Measurements from ENCODE around the gene TSTD2.

Gene TSTD2

DNA sequence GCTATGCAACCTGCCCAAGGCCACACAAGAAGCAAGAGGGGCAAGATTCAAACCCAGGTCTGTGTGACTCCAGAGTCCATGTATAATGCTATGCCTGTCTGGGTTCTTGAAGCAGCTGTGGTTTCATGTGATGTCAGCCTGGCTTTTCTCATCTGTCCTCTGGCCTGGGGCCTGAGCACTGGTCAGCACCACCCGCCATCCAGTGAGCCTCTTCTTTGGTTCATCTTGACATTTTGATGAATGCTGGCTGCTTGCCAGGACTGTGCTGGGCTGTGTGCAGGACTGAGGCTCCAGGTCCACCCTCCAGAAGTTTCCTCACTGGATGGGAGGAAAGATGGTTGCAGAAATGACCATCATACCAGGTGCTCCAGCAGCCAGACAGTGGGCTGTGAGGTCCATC is 61.5 kb downstream of the TSTD2 start:
- Histone ChIP-seq H3K9me3 (ENCODE audit: control insufficient read depth, insufficient read depth, low read length) (no peaks in the 10 kb centered on the region), H3F3A (ENCODE audit: control insufficient read depth, insufficient read depth) (no peaks in the 10 kb centered on the region), H3K27ac (ENCODE audit: low read depth, low read length) (no peak overlapping the region), H3K4me3 (ENCODE audit: low read length) (no peak overlapping the region), H4K20me1 (ENCODE audit: control insufficient read depth, insufficient read depth, low read depth, low read length) (no peaks in the 10 kb centered on the region), H3K4me1 (ENCODE audit: control insufficient read depth, low read length) (no peaks in the 10 kb centered on the region), H3K79me2 (ENCODE audit: control insufficient read depth, low read length) (no peaks in the 10 kb centered on the region), H3K9me2 (replicated peaks; ENCODE audit: control insufficient read depth, low read length) (no peaks in the 10 kb centered on the region), H3K4me2 (ENCODE audit: low read length) (no peak overlapping the region), H3K36me3 (ENCODE audit: control insufficient read depth, low read length) (no peaks in the 10 kb centered on the region), H3K27me3 (ENCODE audit: control insufficient read depth, low read length) (no peaks in the 10 kb centered on the region; the same call in 1 of the 2 replicates)
- TF ChIP-seq, protein P1, sequence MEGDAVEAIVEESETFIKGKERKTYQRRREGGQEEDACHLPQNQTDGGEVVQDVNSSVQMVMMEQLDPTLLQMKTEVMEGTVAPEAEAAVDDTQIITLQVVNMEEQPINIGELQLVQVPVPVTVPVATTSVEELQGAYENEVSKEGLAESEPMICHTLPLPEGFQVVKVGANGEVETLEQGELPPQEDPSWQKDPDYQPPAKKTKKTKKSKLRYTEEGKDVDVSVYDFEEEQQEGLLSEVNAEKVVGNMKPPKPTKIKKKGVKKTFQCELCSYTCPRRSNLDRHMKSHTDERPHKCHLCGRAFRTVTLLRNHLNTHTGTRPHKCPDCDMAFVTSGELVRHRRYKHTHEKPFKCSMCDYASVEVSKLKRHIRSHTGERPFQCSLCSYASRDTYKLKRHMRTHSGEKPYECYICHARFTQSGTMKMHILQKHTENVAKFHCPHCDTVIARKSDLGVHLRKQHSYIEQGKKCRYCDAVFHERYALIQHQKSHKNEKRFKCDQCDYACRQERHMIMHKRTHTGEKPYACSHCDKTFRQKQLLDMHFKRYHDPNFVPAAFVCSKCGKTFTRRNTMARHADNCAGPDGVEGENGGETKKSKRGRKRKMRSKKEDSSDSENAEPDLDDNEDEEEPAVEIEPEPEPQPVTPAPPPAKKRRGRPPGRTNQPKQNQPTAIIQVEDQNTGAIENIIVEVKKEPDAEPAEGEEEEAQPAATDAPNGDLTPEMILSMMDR (IDR thresholded peaks at IDR 0.05; ENCODE audit: low read depth, low read length, poor library complexity, severe bottlenecking): no peak
- no peak for TF ChIP-seq EZH2phosphoT487 (IDR thresholded peaks at IDR 0.05; ENCODE audit: borderline replicate concordance, low read length)

DNA sequence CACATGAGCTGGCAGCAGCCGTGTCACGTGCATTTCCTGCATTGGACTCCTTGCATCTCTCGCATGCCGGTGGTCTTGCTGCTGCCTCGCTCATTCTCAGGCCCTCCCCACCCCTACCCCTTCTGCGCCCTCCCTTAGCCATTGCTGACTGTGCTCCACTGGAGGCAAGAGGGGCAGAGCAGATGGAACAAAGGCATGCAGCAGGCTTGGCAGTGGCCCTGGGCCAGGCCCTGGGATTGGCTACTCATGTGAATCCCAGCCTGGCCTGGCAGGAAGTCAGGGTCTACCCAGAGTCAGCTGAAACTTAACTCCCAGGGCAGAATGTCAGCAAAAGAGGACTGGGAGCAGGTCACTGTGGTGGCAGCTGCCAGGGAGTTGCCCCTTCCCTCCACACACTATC is 62.3 kb downstream of the TSTD2 start:
- H3K36me3 ChIP-seq (ENCODE audit: control insufficient read depth, low read length): no peaks in the 10 kb centered on the region
- H3K27me3 ChIP-seq (ENCODE audit: control insufficient read depth, low read length): no peaks in the 10 kb centered on the region; the same call in 1 of the 2 replicates
- no peak overlapping the region for H3K4me2 ChIP-seq (ENCODE audit: low read length)
- H4K20me1 ChIP-seq (ENCODE audit: control insufficient read depth, insufficient read depth, low read depth, low read length): no peaks in the 10 kb centered on the region
- no peak overlapping the region for H3K27ac ChIP-seq (ENCODE audit: low read depth, low read length)
- H3K9me2 ChIP-seq (replicated peaks; ENCODE audit: control insufficient read depth, low read length): no peaks in the 10 kb centered on the region
- H3K4me1 ChIP-seq (ENCODE audit: control insufficient read depth, low read length): no peaks in the 10 kb centered on the region
- TF ChIP-seq, protein P1 (IDR thresholded peaks at IDR 0.05; ENCODE audit: low read depth, low read length, poor library complexity, severe bottlenecking): no peak
- no peak for TF ChIP-seq EZH2phosphoT487 (IDR thresholded peaks at IDR 0.05; ENCODE audit: borderline replicate concordance, low read length)
- no peak overlapping the region for H3K4me3 ChIP-seq (ENCODE audit: low read length)
- H3K9me3 ChIP-seq (ENCODE audit: control insufficient read depth, insufficient read depth, low read length): no peaks in the 10 kb centered on the region
- no peaks in the 10 kb centered on the region for H3F3A ChIP-seq (ENCODE audit: control insufficient read depth, insufficient read depth)
- H3K79me2 ChIP-seq (ENCODE audit: control insufficient read depth, low read length): no peaks in the 10 kb centered on the region

DNA sequence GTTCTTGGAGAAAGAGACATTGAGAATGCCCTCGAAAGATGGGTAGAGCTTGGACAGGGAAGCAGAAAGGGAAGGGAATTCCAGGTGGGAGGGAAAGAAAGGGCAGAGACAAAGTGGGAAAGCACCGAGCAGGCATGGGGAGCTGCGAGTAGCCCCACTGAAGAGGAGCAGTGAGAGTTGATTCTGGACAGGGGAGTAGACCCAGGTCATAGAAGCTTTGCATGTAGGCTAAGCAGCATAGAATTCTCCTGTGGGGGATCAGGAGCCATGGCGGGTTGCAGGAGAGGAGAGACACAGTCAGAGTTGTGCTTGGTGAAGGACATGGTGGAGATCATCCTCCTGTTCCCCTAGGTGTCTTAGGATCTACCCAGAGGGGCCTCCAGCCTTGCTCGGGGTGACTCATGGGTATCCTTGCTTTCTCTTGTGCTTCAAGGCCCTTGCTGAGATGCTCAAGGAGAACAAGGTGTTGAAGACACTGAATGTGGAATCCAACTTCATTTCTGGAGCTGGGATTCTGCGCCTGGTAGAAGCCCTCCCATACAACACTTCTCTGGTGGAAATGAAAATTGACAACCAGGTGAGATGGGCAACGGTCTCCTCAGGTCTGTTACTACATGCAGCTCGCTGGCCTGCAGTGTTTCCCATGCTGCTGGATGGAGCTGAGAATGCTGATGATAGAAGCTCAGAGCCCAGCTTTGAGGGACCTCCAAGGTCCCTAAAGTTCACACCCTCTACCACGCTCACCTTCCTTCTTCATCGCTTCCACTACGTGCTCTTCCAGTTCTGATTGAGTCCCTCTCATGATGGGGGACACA is 64.5 kb downstream of the TSTD2 start:
- H3K36me3 ChIP-seq (ENCODE audit: control insufficient read depth, low read length): no peaks in the 10 kb centered on the region
- H3K4me1 ChIP-seq (ENCODE audit: control insufficient read depth, low read length): no peaks in the 10 kb centered on the region
- no peaks in the 10 kb centered on the region for H3K9me2 ChIP-seq (replicated peaks; ENCODE audit: control insufficient read depth, low read length)
- H3K9me3 ChIP-seq (ENCODE audit: control insufficient read depth, insufficient read depth, low read length): no peaks in the 10 kb centered on the region
- H3F3A ChIP-seq (ENCODE audit: control insufficient read depth, insufficient read depth): no peaks in the 10 kb centered on the region
- H3K4me2 ChIP-seq (ENCODE audit: low read length): no peak overlapping the region
- no peaks in the 10 kb centered on the region; the same call in 1 of the 2 replicates for H3K27me3 ChIP-seq (ENCODE audit: control insufficient read depth, low read length)
- H3K4me3 ChIP-seq (ENCODE audit: low read length): no peak overlapping the region
- no peak overlapping the region for H3K27ac ChIP-seq (ENCODE audit: low read depth, low read length)
- no peaks in the 10 kb centered on the region for H4K20me1 ChIP-seq (ENCODE audit: control insufficient read depth, insufficient read depth, low read depth, low read length)
- TF ChIP-seq EZH2phosphoT487 (IDR thresholded peaks at IDR 0.05; ENCODE audit: borderline replicate concordance, low read length): no peak
- TF ChIP-seq, protein P1 (IDR thresholded peaks at IDR 0.05; ENCODE audit: low read depth, low read length, poor library complexity, severe bottlenecking): no peak
- H3K79me2 ChIP-seq (ENCODE audit: control insufficient read depth, low read length): no peaks in the 10 kb centered on the region
